GM12892 (cell line): ENCODE data around the gene SYNE1.

ENCODE experiments used
- POLR2A ChIP-seq: IDR thresholded peaks from 2 replicates; pipeline ENCODE4 v1.6.1; 2011; ENCODE audit warnings: low read depth, low read length, control low read depth
- POLR2AphosphoS5 ChIP-seq: IDR thresholded peaks from 2 replicates; pipeline ENCODE4 v1.6.1; 2011; ENCODE audit warnings: low read depth, low read length, control low read depth
- TAF1 ChIP-seq: IDR thresholded peaks from 2 replicates; pipeline ENCODE4 v1.6.1; 2011; ENCODE audit warnings: low read depth, mild to moderate bottlenecking, control low read depth, low read length, borderline replicate concordance

GRCh38 chr6:152273002-152273401, 364.2 kb downstream of the SYNE1 start:
- TF ChIP-seq POLR2A (no peak), POLR2AphosphoS5 (no peak), TAF1 (no peak)
